GM18502 (cell line): ENCODE measurements around the gene HRNR.
"Not testable (repeated sequence)": the region's sequence is repeated elsewhere in the genome, so short reads cannot be mapped to it uniquely, and the experiment has no call there.

ENCODE experiments used
- ATAC-seq: cut with Tn5 transposase; IDR thresholded peaks from one replicate; pipeline ENCODE4 v1.9.1; 2021; ENCODE audit warnings: mild to moderate bottlenecking; ENCODE audit not compliant: unreplicated experiment, poor library complexity

Gene HRNR

GRCh38 chr1:152224093-152224492, at the start of gene HRNR:
Gene HRNR (minus strand): TSS chr1:152224193. CDS start chr1:152223253, 940 bp downstream.
- ATAC-seq: no peak

- ATAC-seq: not testable (repeated sequence)
Observed at GRCh38 chr1:152256394-152256793, 32.4 kb upstream of the HRNR start.

- ATAC-seq: no peak
Observed at GRCh38 chr1:152252157-152252556, 28.2 kb upstream of the HRNR start.

GRCh38 chr1:152251391-152251790, 27.4 kb upstream of the HRNR start:
- no peak for ATAC-seq

GRCh38 chr1:152247316-152247715, 23.3 kb upstream of the HRNR start:
- no peak for ATAC-seq

DNA sequence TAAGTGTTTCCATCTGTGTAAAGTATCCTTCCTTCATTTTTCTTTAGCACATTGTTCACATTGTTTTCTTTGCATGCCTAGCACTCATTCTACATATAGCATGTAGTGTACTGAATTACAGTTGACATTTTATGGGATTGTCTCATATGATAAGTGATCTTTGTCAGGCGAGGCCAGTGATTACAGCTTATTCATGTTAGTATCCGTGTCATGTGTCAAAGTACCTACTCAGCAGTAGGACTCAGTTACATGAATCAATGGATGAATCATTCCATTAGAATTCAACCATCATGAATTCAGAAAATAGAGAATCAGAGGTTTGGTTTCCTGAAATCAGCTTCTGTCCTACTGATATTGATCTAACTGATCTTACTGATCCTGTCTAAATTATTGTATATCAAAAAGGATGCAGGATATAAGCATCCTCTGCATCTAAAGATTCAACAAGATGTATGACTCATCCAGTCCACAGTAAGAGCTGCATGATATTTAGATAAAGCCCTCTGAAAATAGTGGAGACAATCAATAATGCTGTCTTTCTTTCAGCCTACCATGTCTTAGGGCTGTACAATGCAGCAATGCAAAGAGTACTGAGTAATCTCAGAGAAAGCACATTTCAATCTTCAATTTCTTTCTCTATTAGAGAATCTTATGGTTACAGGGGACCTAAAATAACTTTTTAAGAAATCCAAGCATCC, 20.7 kb upstream of the HRNR start:
- no peak for ATAC-seq

DNA sequence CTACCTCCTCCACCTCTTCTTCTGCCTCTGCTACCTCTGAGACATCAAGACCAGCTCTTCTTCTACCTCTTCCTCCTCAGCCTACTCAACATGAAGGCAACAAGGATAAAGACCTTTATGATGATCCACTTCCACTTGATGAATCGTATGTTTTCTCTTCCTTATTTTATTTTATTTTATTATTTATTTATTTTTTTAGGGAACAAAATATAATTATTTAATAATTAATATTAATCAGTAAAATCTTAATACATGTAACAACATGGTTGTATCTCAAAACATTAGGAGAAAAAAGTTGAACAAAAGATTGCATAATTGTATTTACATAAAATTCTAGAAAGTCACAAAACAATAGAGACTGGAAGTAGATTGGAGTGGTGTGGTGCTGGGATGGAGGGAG, 13.1 kb upstream of the HRNR start:
- ATAC-seq: no peak

GRCh38 chr1:152228831-152229230, 4.8 kb upstream of the HRNR start:
- no peak for ATAC-seq

- ATAC-seq: no peak
Observed at GRCh38 chr1:152227310-152227928, 3.4 kb upstream of the HRNR start.

DNA sequence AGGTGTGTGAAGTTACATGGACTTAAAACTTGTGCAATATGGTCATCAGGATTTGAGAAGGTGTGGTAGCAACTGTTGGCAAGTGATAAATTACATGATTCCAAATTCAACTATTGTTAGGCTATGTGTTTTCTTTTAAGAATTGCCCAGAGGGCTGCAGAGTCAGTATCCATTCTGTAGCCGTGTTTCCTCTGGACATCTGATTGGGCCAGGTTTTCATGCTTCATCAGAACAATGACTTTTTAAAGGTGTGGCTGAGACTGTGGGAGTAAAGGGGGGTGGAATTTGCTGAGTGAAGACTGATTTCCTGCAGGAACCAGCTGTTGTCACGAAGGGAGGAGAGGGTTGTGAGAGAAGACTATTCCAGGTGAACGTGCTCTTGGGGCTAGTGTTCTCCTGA, 1.7 kb upstream of the HRNR start:
- no peak for ATAC-seq

DNA sequence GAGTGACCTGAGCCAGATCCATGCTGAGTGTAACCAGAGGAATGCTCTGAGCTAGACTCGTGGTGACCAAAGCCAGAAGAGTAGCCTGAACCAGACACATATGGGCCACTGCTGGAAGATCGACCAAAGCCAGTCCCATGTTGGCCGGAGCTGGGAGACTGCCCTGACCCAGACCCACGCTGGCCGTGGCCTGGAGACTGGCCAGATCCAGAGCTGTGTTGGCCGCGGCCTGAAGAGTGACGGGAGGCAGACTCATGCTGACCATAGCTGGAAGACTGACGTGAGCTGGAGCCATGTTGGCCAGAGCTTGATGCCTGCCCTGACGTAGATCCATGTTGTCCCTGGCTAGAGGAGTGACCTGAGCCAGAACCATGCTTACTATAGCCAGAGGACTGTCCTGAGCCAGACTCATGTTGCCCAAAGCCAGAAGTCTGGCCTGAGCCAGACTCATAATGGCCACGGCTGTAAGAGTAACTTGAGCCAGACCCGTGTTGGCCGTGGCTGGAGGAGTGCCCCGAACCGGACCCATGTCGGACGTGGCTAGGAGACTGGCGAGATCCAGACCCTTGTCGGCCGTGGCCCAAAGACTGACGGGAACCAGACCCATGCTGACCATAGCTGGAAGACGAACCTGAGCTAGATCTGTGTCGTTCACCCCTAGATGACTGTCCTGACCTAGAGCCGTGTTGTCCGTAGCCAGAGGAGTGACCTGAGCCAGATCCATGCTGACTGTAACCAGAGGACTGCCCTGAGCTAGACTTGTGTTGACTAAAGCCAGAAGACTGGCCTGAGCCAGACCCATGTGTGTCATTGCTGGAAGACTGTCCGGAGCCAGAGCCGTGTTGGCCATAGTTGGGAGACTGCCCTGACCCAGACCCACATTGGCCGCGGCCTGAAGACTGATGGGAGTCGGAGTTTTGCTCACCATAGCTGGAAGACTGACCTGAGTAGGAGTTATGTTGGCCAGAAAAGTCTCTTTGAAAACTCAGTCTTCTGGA, 3.5 kb downstream of the HRNR start:
- ATAC-seq: no peak

- ATAC-seq: not testable (repeated sequence)
Observed at GRCh38 chr1:152219438-152219837, 4.6 kb downstream of the HRNR start.

DNA sequence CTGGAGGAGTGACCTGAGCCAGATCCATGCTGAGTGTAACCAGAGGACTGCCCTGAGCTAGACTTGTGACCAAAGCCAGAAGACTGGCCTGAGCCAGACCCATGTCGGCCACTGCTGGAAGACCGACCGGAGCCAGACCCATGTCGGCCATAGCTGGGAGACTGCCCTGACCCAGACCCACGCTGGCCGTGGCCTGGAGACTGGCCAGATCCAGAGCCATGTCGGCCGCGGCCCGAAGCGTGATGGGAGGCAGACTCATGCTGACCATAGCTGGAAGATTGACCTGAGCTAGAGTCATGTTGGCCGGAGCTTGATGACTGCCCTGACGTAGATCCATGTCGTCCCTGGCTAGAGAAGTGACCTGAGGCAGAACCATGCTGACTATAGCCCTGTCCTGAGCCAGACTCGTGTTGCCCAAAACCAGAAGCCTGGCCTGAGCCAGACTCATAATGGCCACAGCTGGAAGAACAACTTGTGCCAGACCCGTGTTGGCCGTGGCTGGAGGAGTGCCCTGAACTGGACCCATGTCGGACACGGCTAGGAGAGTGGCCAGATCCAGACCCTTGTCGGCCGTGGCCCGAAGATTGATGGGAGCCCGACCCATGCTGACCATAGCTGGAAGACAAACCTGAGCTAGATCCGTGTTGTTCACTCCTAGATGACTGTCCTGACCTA, 5.1 kb downstream of the HRNR start:
- no peak for ATAC-seq

- not testable (repeated sequence) for ATAC-seq
Observed at GRCh38 chr1:152215604-152216003, 8.4 kb downstream of the HRNR start.

DNA sequence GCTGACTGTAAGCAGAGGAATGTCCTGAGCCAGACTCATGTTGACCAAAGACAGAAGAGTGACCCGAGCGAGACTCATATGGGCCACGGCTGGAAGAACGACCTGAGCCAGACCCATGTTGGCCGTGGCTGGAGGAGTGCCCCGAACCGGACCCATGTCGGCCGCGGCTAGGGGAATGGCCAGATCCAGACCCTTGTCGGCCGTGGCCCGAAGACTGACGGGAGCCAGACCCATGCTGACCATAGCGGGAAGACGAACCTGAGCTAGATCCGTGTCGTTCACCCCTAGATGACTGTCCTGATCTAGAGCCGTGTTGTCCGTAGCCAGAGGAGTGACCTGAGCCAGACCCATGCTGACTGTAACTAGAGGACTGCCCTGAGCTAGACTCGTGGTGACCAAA, 9.1 kb downstream of the HRNR start:
- not testable (repeated sequence) for ATAC-seq

GRCh38 chr1:152198982-152199381, 25.0 kb downstream of the HRNR start:
- ATAC-seq: no peak

DNA sequence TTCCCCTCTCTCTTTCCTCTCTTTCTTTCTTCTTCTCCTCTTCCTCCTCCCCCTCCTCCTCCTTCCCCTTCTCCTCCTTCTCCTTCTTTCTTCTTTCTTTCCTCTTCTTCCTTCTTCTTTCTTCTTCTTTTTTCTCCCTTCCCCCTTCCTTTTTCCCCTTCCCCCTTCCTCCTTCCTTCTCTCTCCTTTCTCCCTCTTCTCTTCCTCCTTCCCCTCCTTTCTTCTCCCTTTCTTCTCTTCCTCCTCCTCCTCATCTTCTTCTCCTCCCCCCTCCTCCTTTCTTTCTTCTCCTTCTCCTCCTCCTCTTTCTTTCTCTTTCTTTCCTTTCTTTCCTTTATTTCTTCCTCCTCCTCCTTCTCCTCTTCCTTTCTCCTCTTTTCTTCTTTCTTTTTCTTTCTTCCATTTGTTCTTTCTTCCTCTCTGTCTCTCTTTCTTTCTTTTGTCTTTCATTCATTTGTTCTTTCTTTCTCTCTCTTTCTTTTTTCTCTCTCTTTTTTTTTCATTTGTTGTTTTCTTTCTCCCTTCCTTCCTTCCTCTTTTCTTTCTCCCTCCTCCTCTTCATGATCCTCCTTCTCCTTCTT, 26.5 kb downstream of the HRNR start:
- no peak for ATAC-seq

DNA sequence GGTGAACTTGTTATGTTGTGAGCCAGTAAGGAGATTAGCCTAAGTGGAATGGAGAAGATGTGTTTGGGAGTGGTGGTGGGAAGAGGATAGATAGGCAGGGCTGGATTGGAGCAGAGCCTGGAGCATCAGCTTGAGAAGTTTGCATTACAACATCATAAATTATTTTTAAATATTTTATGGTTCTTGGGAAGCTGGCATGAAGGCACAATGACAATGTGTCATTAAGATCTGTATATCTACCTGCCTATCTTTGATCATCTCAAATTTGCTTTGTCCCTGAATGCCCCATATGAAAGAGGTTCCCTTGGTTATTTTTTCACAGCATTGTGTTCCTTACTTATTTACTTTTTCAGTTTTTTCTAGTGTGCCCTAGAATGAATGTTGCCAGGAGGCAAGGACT, 32.3 kb downstream of the HRNR start:
- ATAC-seq: no peak

GRCh38 chr1:152191260-152191659, 32.7 kb downstream of the HRNR start:
- ATAC-seq: no peak

DNA sequence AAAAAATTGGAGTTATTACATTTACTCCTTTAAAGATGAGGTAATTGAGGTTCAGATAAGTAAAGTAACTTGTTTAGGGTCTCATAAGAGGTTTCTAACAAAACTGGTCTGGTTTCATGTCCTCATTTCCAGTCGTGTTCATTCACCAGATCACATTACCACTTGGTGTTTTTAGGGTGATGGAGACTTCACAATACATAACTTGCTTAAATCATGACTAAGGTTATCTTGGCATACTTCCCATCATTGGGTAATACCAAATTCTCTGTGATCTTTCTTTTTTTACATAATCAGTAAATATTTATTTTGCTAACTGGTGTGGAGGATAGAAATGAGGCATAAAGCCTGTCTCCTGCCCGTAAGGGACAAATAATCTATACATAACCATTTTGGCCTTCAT, 33.4 kb downstream of the HRNR start:
- ATAC-seq: no peak
